GM12873 (cell line): ENCODE results near the gene RNF11.

Experiments
- TF ChIP-seq, protein P1 (sequence below): IDR thresholded peaks from 2 replicates; pipeline ENCODE4 v1.5.1; 2012; ENCODE audit warnings: low read depth, mild to moderate bottlenecking, moderate library complexity, low read length, control low read depth; ENCODE audit not compliant: insufficient read depth; ENCODE audit errors: missing control alignments

RNF11 gene

GRCh38 chr1:51217101-51217500 is 19.0 kb upstream of the RNF11 start:
- TF ChIP-seq, protein P1, sequence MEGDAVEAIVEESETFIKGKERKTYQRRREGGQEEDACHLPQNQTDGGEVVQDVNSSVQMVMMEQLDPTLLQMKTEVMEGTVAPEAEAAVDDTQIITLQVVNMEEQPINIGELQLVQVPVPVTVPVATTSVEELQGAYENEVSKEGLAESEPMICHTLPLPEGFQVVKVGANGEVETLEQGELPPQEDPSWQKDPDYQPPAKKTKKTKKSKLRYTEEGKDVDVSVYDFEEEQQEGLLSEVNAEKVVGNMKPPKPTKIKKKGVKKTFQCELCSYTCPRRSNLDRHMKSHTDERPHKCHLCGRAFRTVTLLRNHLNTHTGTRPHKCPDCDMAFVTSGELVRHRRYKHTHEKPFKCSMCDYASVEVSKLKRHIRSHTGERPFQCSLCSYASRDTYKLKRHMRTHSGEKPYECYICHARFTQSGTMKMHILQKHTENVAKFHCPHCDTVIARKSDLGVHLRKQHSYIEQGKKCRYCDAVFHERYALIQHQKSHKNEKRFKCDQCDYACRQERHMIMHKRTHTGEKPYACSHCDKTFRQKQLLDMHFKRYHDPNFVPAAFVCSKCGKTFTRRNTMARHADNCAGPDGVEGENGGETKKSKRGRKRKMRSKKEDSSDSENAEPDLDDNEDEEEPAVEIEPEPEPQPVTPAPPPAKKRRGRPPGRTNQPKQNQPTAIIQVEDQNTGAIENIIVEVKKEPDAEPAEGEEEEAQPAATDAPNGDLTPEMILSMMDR = no peak

- TF ChIP-seq, protein P1 = no peak
Measured at GRCh38 chr1:51218570-51218969, 17.5 kb upstream of the RNF11 start.

DNA sequence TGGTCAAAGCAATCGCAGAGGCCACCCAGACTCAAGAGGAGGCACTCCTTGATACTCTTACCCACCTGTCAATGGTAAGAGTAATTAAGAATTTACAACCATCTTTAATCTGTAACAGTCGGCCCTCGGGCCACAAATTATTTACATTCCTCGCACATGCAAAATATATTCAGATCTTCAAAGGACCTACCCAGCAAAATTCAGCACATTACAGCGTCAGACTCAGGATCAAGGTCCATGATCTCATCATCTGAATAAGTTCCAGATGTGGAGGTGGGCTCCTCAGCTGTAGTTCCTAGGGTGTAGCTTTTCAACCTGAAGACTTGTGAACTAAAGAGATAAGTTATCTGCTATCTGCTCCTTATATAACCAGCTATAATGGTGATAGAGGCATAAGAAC is 17.1 kb upstream of the RNF11 start:
- TF ChIP-seq, protein P1 = no peak

- TF ChIP-seq, protein P1 = no peak
Measured at GRCh38 chr1:51222136-51222787, 13.8 kb upstream of the RNF11 start.

- TF ChIP-seq, protein P1 = no peak
Measured at GRCh38 chr1:51222809-51223208, 13.3 kb upstream of the RNF11 start.

GRCh38 chr1:51224255-51224654 is 11.8 kb upstream of the RNF11 start:
- TF ChIP-seq, protein P1 = no peak

GRCh38 chr1:51230501-51231078 is 5.5 kb upstream of the RNF11 start:
- TF ChIP-seq, protein P1 = no peak
